Esophagus mucosa (tissue), 1 donor: Measurements from ENCODE around the gene ERICH6. TPM values are rescaled to one million over a fixed set of nuclear protein-coding genes. Genes with fewer than 3 reads are reported as not detected.

Source experiments
- ATAC-seq: fragments of 200-7000 bp; cut with Tn5 transposase; one replicate; pipeline ENCODE4 v1.9.1; 2020
- total RNA-seq: library from RNA; stranded (reverse); gene quantifications from one replicate; pipeline ENCODE4 v1.2.4, GENCODE V29; 2023
- donor health status: DM: yes; HTN: yes; CAD: no.

The ERICH6 gene
- total RNA-seq, 1 donor from 2014 or later: not detected

GRCh38 chr3:150612494-150612893 lies 91.2 kb downstream of the ERICH6 start:
- no peak for ATAC-seq

- ATAC-seq: no peak
Observed at GRCh38 chr3:150611666-150612065, 92.1 kb downstream of the ERICH6 start.

- ATAC-seq: no peak
Observed at GRCh38 chr3:150610785-150611184, 92.9 kb downstream of the ERICH6 start.

GRCh38 chr3:150609988-150610387 lies 93.7 kb downstream of the ERICH6 start:
- no peak for ATAC-seq

Other genes starting within 250 kb of the ERICH6 start
- gene SERP1, start 157.4 kb downstream of the ERICH6 start, total RNA-seq: 55.5 TPM
- 69.0 TPM for gene EIF2A, start 157.1 kb downstream of the ERICH6 start, total RNA-seq
- 68.7 TPM for gene SELENOT, start 100.6 kb downstream of the ERICH6 start, total RNA-seq
- 44.8 TPM for gene SIAH2, start 59.2 kb upstream of the ERICH6 start, total RNA-seq
- gene MINDY4B, start 201.5 kb upstream of the ERICH6 start, total RNA-seq: not detected